Calu3 (cell line): ENCODE data around the gene TUT4. TPM values are rescaled to one million over a fixed set of nuclear protein-coding genes. Genes with fewer than 3 reads are reported as not detected.

Experiments
- BruUV-seq: library from RNA; stranded (reverse); fragments of 400-500 nt; replicated peaks from 2 replicates; lab custom pipeline; 2021; lab: Mats Ljungman, UMichigan
- CTCF ChIA-PET: fragments of 300-600 bp; sonication (Branson Sonifier 250); formaldehyde crosslinking; loops from one replicate; lab custom pipeline; 2022; ENCODE audit warnings: antibody characterized with exemption; lab: Charles Lee
- DNase-seq: peaks from one replicate; pipeline ENCODE4 v3.0.0; 2022
- H3K27ac Mint-ChIP-seq: one replicate; pipeline ENCODE4 v1.8.0; 2022; ENCODE audit warnings: mixed read lengths; ENCODE audit not compliant: unreplicated experiment
- H3K27me3 Mint-ChIP-seq: one replicate; pipeline ENCODE4 v1.8.0; 2022; ENCODE audit warnings: mixed read lengths; ENCODE audit not compliant: unreplicated experiment
- H3K36me3 Mint-ChIP-seq: one replicate; pipeline ENCODE4 v1.8.0; 2022; ENCODE audit warnings: mild to moderate bottlenecking, moderate library complexity, mixed read lengths; ENCODE audit not compliant: insufficient read depth, unreplicated experiment
- H3K4me1 Mint-ChIP-seq: one replicate; pipeline ENCODE4 v1.8.0; 2022; ENCODE audit warnings: mild to moderate bottlenecking, low read depth, mixed read lengths; ENCODE audit not compliant: unreplicated experiment
- H3K4me3 Mint-ChIP-seq: one replicate; pipeline ENCODE4 v1.8.0; 2022; ENCODE audit warnings: mild to moderate bottlenecking, low read depth, moderate library complexity, mixed read lengths; ENCODE audit not compliant: unreplicated experiment
- H3K9me3 Mint-ChIP-seq: one replicate; pipeline ENCODE4 v1.8.0; 2022; ENCODE audit warnings: low read depth, mixed read lengths; ENCODE audit not compliant: unreplicated experiment
- intact Hi-C: fragments of 100-400 bp; cut with micrococcal nuclease; formaldehyde crosslinking; loops from one replicate; pipeline ENCODE4 v1.10.0; 2022; ENCODE audit not compliant: unreplicated experiment
- total RNA-seq: library from RNA; stranded (reverse); gene quantifications from 2 replicates; pipeline ENCODE4 v1.2.3, GENCODE V29; 2022
- TF ChIP-seq, protein P1 (sequence below): fragments of 200-600 bp; IDR thresholded peaks from one replicate; pipeline ENCODE4 v1.8.0; 2022; ENCODE audit warnings: antibody characterized with exemption; ENCODE audit not compliant: unreplicated experiment

Gene TUT4
- total RNA-seq, 1 experiment from 2014 or later: 55.9 TPM

DNA sequence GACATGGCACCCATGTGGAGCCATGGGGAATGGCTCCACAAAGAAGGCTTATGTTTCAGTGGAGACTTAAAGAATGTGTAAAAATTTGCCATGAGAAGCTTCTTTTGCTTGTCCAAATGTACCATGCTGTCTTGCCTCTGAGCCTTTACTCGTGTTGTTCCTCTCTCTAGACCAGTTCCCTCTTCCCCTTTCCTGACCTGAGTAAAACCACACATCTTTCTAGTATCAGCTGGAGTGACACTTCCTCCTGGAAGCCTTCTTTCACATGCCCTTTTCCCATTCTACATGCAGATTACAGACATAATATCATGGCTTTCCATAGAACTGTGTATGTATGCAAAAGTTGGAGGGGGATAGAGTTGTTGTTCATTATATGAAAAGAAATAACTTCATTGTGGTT lies 35.6 kb upstream of the TUT4 start:
- Mint-ChIP-seq H3K4me1 (no peaks in the 10 kb centered on the region), H3K4me3 (no peak overlapping the region), H3K27ac (no peak overlapping the region), H3K27me3 (peaks cover 37% of the 10 kb centered on the region), H3K9me3 (no peaks in the 10 kb centered on the region), H3K36me3 (no peaks in the 10 kb centered on the region)
- intact Hi-C loops: no loop called here
- BruUV-seq: no TSS peak
- TF ChIP-seq, protein P1, sequence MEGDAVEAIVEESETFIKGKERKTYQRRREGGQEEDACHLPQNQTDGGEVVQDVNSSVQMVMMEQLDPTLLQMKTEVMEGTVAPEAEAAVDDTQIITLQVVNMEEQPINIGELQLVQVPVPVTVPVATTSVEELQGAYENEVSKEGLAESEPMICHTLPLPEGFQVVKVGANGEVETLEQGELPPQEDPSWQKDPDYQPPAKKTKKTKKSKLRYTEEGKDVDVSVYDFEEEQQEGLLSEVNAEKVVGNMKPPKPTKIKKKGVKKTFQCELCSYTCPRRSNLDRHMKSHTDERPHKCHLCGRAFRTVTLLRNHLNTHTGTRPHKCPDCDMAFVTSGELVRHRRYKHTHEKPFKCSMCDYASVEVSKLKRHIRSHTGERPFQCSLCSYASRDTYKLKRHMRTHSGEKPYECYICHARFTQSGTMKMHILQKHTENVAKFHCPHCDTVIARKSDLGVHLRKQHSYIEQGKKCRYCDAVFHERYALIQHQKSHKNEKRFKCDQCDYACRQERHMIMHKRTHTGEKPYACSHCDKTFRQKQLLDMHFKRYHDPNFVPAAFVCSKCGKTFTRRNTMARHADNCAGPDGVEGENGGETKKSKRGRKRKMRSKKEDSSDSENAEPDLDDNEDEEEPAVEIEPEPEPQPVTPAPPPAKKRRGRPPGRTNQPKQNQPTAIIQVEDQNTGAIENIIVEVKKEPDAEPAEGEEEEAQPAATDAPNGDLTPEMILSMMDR: no peak
- no peak for DNase-seq
- CTCF ChIA-PET: no interaction called here

- no peaks in the 10 kb centered on the region for H3K9me3 Mint-ChIP-seq
Observed at GRCh38 chr1:52588027-52588426, 35.1 kb upstream of the TUT4 start.

GRCh38 chr1:52585474-52585873 lies 32.6 kb upstream of the TUT4 start:
- DNase-seq: no peak
- Mint-ChIP-seq H3K9me3 (no peaks in the 10 kb centered on the region), H3K27me3 (peaks cover 43% of the 10 kb centered on the region), H3K4me1 (no peaks in the 10 kb centered on the region), H3K27ac (no peak overlapping the region), H3K36me3 (no peaks in the 10 kb centered on the region), H3K4me3 (no peak overlapping the region)
- no TSS peak for BruUV-seq
- intact Hi-C loops: no loop called here
- TF ChIP-seq, protein P1: no peak
- CTCF ChIA-PET: no interaction called here

More at GRCh38 chr1:52588027-52588426, 35.1 kb upstream of the TUT4 start:
- Mint-ChIP-seq H3K27ac (no peak overlapping the region), H3K4me3 (no peak overlapping the region), H3K4me1 (no peaks in the 10 kb centered on the region), H3K27me3 (peaks cover 42% of the 10 kb centered on the region), H3K36me3 (no peaks in the 10 kb centered on the region)
- intact Hi-C loops: no loop called here
- CTCF ChIA-PET: interaction anchor here (0.6 kb wide), 1 partner anchor 37 kb away, joined by 3 read pairs; no protein-coding TSS in a partner anchor
- no TSS peak for BruUV-seq
- no peak for DNase-seq
- TF ChIP-seq, protein P1: no peak

DNA sequence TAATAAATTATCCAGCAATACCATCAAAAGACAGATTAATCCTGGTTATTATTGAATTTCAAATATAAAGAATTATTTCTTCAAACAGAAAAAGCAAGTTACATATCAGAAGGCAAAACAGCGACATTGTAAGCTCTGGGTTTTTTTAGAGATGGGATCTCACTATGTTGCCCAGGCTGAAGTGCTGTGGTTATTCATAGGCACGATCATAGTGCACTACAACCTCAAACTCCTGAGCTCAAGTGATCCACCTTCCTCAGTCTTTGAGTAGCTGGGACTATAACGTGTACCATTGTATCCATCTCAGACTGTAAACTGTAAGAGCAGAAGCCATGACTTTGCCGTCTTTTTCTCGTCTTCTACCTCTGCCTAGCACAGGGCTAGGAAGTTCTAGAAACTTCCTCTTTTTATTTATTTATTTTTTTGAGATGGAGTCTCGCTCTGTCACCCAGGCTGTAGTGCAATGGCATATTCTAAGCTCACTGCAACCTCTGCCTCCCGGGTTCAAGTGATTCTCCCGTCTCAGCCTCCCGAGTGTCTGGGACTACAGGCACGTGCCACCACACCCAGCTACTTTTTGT lies 29.3 kb upstream of the TUT4 start:
- Mint-ChIP-seq H3K9me3 (no peaks in the 10 kb centered on the region), H3K27ac (no peak overlapping the region), H3K36me3 (no peaks in the 10 kb centered on the region), H3K4me1 (no peaks in the 10 kb centered on the region), H3K4me3 (no peak overlapping the region), H3K27me3 (peaks cover 43% of the 10 kb centered on the region)
- DNase-seq: no peak
- BruUV-seq: no TSS peak
- intact Hi-C loops: no loop called here
- TF ChIP-seq, protein P1: no peak
- CTCF ChIA-PET: no interaction called here
